OCI-LY7 (cell line): ENCODE data around the gene HOMER3. TPM values are rescaled to one million over a fixed set of nuclear protein-coding genes. Genes with fewer than 3 reads are reported as not detected.

Experiments
- BruUV-seq: library from RNA; stranded (reverse); fragments of 400-500 nt; replicated peaks from 2 replicates; lab custom pipeline; 2021; lab: Mats Ljungman, UMichigan
- CTCF ChIA-PET: fragments of 300-600 bp; sonication (Branson Sonifier 250); formaldehyde crosslinking; loops from one replicate; lab custom pipeline; 2022; ENCODE audit warnings: antibody characterized with exemption; ENCODE audit not compliant: unreplicated experiment; lab: Charles Lee
- POLR2A ChIA-PET: fragments of 300-600 bp; sonication (Branson Sonifier 250); formaldehyde crosslinking; loops from one replicate; lab custom pipeline; 2022; ENCODE audit warnings: antibody characterized with exemption; lab: Charles Lee
- DNase-seq: peaks from one replicate; pipeline ENCODE4 v3.0.0-alpha.2; 2015; ENCODE audit warnings: low spot score
- H2AFZ ChIP-seq: fragments of 200-600 bp; sonication (generic), shearing (Covaris generic); 2 replicates; pipeline ENCODE4 v1.6.1; 2014; ENCODE audit warnings: mild to moderate bottlenecking, antibody characterized with exemption, low read length, moderate library complexity
- H3K27ac ChIP-seq: fragments of 200-600 bp; sonication (generic); 2 replicates; pipeline ENCODE4 v1.5.1; 2014; ENCODE audit warnings: mixed run types, low read depth, mild to moderate bottlenecking, moderate library complexity, low read length, inconsistent platforms; ENCODE audit not compliant: poor library complexity, severe bottlenecking
- H3K36me3 ChIP-seq: fragments of 200-600 bp; sonication (generic); 2 replicates; pipeline ENCODE4 v1.6.1; 2014; ENCODE audit warnings: mild to moderate bottlenecking, antibody characterized with exemption, low read length, moderate library complexity, mixed read lengths; ENCODE audit not compliant: insufficient read depth
- H3K4me1 ChIP-seq: fragments of 200-600 bp; sonication (generic); 2 replicates; pipeline ENCODE4 v1.5.1; 2014; ENCODE audit warnings: mild to moderate bottlenecking, low read length; ENCODE audit not compliant: insufficient read depth, poor library complexity, severe bottlenecking
- H3K4me2 ChIP-seq: fragments of 200-600 bp; sonication (generic); 2 replicates; pipeline ENCODE4 v1.6.1; 2014; ENCODE audit warnings: mild to moderate bottlenecking, low read length
- H3K4me3 ChIP-seq: fragments of 200-600 bp; sonication (generic); 2 replicates; pipeline ENCODE4 v1.5.1; 2014; ENCODE audit warnings: mild to moderate bottlenecking, low read depth, low read length; ENCODE audit not compliant: poor library complexity, severe bottlenecking
- H3K79me2 ChIP-seq: fragments of 200-600 bp; sonication (generic); 2 replicates; pipeline ENCODE4 v1.6.1; 2016; ENCODE audit warnings: low read depth, mild to moderate bottlenecking, low read length, moderate library complexity, mixed read lengths; ENCODE audit not compliant: insufficient read depth
- H3K9me2 ChIP-seq: fragments of 200-600 bp; sonication (generic); 2 replicates; pipeline ENCODE4 v1.6.1; 2016; ENCODE audit warnings: mild to moderate bottlenecking, low read length, mixed read lengths; ENCODE audit not compliant: insufficient read depth
- H3K9me3 ChIP-seq: fragments of 200-600 bp; sonication (generic); 2 replicates; pipeline ENCODE4 v1.6.1; 2014; ENCODE audit warnings: mild to moderate bottlenecking, mixed run types, low read length, mixed read lengths
- H4K20me1 ChIP-seq: fragments of 200-600 bp; sonication (generic); 2 replicates; pipeline ENCODE4 v1.6.1; 2014; ENCODE audit warnings: mild to moderate bottlenecking, antibody characterized with exemption, low read length, moderate library complexity, mixed read lengths; ENCODE audit not compliant: insufficient read depth
- CTCF ChIP-seq: fragments of 200-600 bp; sonication (generic); conservative IDR thresholded peaks from 2 replicates; pipeline ENCODE4 v1.5.1; 2014; ENCODE audit warnings: mild to moderate bottlenecking, antibody characterized with exemption, low read length, moderate library complexity, mixed read lengths
- EZH2phosphoT487 ChIP-seq: fragments of 200-600 bp; sonication (generic); IDR thresholded peaks from 2 replicates; pipeline ENCODE4 v1.6.1; 2018; ENCODE audit warnings: low read depth, borderline replicate concordance, mild to moderate bottlenecking, mixed run types, antibody characterized with exemption, low read length, moderate library complexity, mixed read lengths
- intact Hi-C: fragments of 100-400 bp; cut with micrococcal nuclease; formaldehyde crosslinking; loops from one replicate; pipeline ENCODE4 v1.10.0; 2022; ENCODE audit not compliant: unreplicated experiment
- total RNA-seq, 2 experiments: library from RNA; depleted of rRNA in 1 of 2; stranded (reverse); fragments of >200 nt in 1 of 2; shearing (Covaris generic) in 1 of 2; gene quantifications; 2 replicates each; pipeline ENCODE4 v1.2.3, GENCODE V29; 2014 to 2022

Gene HOMER3
- total RNA-seq, 2 experiments from 2014 or later = 15.5 to 16.1 TPM

GRCh38 chr19:18969931-18970659, 29.1 kb upstream of the HOMER3 start:
- DNase-seq = no peak
- Histone ChIP-seq H3K79me2 (no peaks in the 10 kb centered on the region), H3K4me2 (no peak overlapping the region), H3K9me2 (no peaks in the 10 kb centered on the region), H2AFZ (no peak overlapping the region), H3K4me3 (no peak overlapping the region), H3K27ac (no peak overlapping the region), H3K9me3 (no peaks in the 10 kb centered on the region), H4K20me1 (no peaks in the 10 kb centered on the region), H3K36me3 (no peaks in the 10 kb centered on the region), H3K4me1 (peaks cover 6% of the 10 kb centered on the region)
- POLR2A ChIA-PET = no interaction called here
- BruUV-seq = no TSS peak
- CTCF ChIA-PET = no interaction called here
- intact Hi-C loops = no loop called here
- no peak for TF ChIP-seq CTCF
- TF ChIP-seq EZH2phosphoT487 = no peak

GRCh38 chr19:18967358-18968146, 26.5 kb upstream of the HOMER3 start:
- H3K9me2 ChIP-seq = no peaks in the 10 kb centered on the region

More at GRCh38 chr19:18967358-18968146, 26.5 kb upstream of the HOMER3 start:
- Histone ChIP-seq H2AFZ (no peak overlapping the region), H3K4me2 (no peak overlapping the region), H3K4me1 (peaks cover 6% of the 10 kb centered on the region), H3K27ac (no peak overlapping the region), H4K20me1 (no peaks in the 10 kb centered on the region), H3K79me2 (no peaks in the 10 kb centered on the region), H3K36me3 (no peaks in the 10 kb centered on the region), H3K9me3 (no peaks in the 10 kb centered on the region), H3K4me3 (no peak overlapping the region)
- CTCF ChIA-PET = no interaction called here
- BruUV-seq = no TSS peak
- DNase-seq = no peak
- POLR2A ChIA-PET = no interaction called here
- intact Hi-C loops = no loop called here
- TF ChIP-seq CTCF (no peak), EZH2phosphoT487 (no peak)
